Karpas-422 (cell line): Measurements from ENCODE around the gene SLC25A26. TPM values are rescaled to one million over a fixed set of nuclear protein-coding genes. Genes with fewer than 3 reads are reported as not detected.

Experiments
- DNase-seq: peaks from one replicate; pipeline ENCODE4 v3.0.0-alpha.2; 2015
- H2AFZ ChIP-seq: fragments of 200-600 bp; sonication (generic); 2 replicates; pipeline ENCODE4 v1.6.1; 2014; ENCODE audit warnings: antibody characterized with exemption, low read length, mixed read lengths
- H3K27ac ChIP-seq: fragments of 200-600 bp; sonication (generic); 2 replicates; pipeline ENCODE4 v1.5.1; 2014; ENCODE audit warnings: mild to moderate bottlenecking, low read length, moderate library complexity
- H3K27me3 ChIP-seq: fragments of 200-600 bp; sonication (generic); 2 replicates; pipeline ENCODE4 v1.6.1; 2014; ENCODE audit warnings: low read length, mixed read lengths
- H3K36me3 ChIP-seq: fragments of 200-600 bp; sonication (generic); 2 replicates; pipeline ENCODE4 v1.6.1; 2014; ENCODE audit warnings: low read length, mixed read lengths; ENCODE audit not compliant: insufficient read depth
- H3K4me1 ChIP-seq: fragments of 200-600 bp; sonication (generic); 2 replicates; pipeline ENCODE4 v1.6.1; 2014; ENCODE audit warnings: mild to moderate bottlenecking, low read length, mixed read lengths
- H3K4me2 ChIP-seq: fragments of 200-600 bp; sonication (generic); 2 replicates; pipeline ENCODE4 v1.6.1; 2014; ENCODE audit warnings: low read length, low read depth, mild to moderate bottlenecking; ENCODE audit not compliant: poor library complexity, severe bottlenecking
- H3K4me3 ChIP-seq: fragments of 200-600 bp; sonication (generic); 2 replicates; pipeline ENCODE4 v1.5.1; 2014; ENCODE audit warnings: mild to moderate bottlenecking, antibody characterized with exemption, low read length, mixed read lengths
- H3K79me2 ChIP-seq: fragments of 200-600 bp; sonication (generic); 2 replicates; pipeline ENCODE4 v1.6.1; 2014; ENCODE audit warnings: mild to moderate bottlenecking, low read length, mixed read lengths
- H3K9ac ChIP-seq: fragments of 200-600 bp; sonication (generic); 2 replicates; pipeline ENCODE4 v1.6.0; 2014; ENCODE audit warnings: low read length
- H3K9me2 ChIP-seq: fragments of 200-600 bp; sonication (generic), shearing (Covaris generic); replicated peaks from 2 replicates; pipeline ENCODE4 v1.6.0; 2014; ENCODE audit warnings: mild to moderate bottlenecking, low read length, moderate library complexity; ENCODE audit not compliant: insufficient read depth
- H3K9me3 ChIP-seq: fragments of 300-700, 200-600 bp; sonication (generic); 2 replicates; pipeline ENCODE4 v1.6.1; 2014; ENCODE audit warnings: low read length, mixed read lengths
- H4K20me1 ChIP-seq: fragments of 200-600 bp; sonication (generic); 2 replicates; pipeline ENCODE4 v1.6.1; 2014; ENCODE audit warnings: mild to moderate bottlenecking, antibody characterized with exemption, low read length, low read depth; ENCODE audit not compliant: insufficient read depth
- total RNA-seq: library from RNA; depleted of rRNA; stranded (reverse); fragments of >200 nt; shearing (Covaris generic); gene quantifications from 2 replicates; pipeline ENCODE4 v1.2.3, GENCODE V29; 2014; ENCODE audit warnings: low replicate concordance

SLC25A26 gene
- total RNA-seq, 1 experiment from 2014 or later: 23.2 TPM

DNA sequence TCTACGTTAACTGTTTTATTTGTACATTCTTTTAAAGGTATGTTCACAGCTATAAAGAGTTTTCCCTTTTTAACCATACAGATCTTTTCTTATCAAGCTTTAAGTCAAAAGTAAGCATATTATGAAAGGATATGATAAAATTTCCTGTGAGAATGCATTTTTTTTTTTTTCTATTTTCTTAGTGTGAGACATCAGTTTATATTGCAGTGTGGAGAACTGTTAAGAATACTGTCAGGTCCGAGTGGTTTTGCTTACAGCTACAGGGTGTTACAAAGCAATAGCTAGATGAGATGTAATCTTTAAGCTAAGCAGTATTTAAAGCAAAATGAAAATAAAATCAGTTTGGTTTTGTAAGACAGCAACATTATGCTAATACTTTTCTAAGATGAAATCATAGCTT lies 133.2 kb downstream of the SLC25A26 start:
- Histone ChIP-seq H3K9ac (no peak overlapping the region), H3K27ac (no peak overlapping the region)
- no peak for DNase-seq

GRCh38 chr3:66355394-66355793 lies 134.6 kb downstream of the SLC25A26 start:
- H3K9me3 ChIP-seq: no peaks in the 10 kb centered on the region
- H3K9me2 ChIP-seq: no peaks in the 10 kb centered on the region
- no peaks in the 10 kb centered on the region for H3K4me1 ChIP-seq
- H3K4me3 ChIP-seq: no peak overlapping the region
- no peaks in the 10 kb centered on the region for H3K79me2 ChIP-seq
- no peak overlapping the region for H2AFZ ChIP-seq
- no peak for DNase-seq
- H3K27me3 ChIP-seq: no peaks in the 10 kb centered on the region
- no peaks in the 10 kb centered on the region for H4K20me1 ChIP-seq
- H3K36me3 ChIP-seq: no peaks in the 10 kb centered on the region
- no peak overlapping the region for H3K9ac ChIP-seq
- no peak overlapping the region for H3K27ac ChIP-seq
- H3K4me2 ChIP-seq: no peak overlapping the region

More for the DNA sequence above, 133.2 kb downstream of the SLC25A26 start:
- Histone ChIP-seq H3K79me2 (no peaks in the 10 kb centered on the region), H3K4me3 (no peak overlapping the region), H3K27me3 (no peaks in the 10 kb centered on the region), H3K4me2 (no peak overlapping the region), H3K36me3 (no peaks in the 10 kb centered on the region), H2AFZ (no peak overlapping the region), H3K9me2 (no peaks in the 10 kb centered on the region), H4K20me1 (no peaks in the 10 kb centered on the region), H3K9me3 (no peaks in the 10 kb centered on the region), H3K4me1 (no peaks in the 10 kb centered on the region)

DNA sequence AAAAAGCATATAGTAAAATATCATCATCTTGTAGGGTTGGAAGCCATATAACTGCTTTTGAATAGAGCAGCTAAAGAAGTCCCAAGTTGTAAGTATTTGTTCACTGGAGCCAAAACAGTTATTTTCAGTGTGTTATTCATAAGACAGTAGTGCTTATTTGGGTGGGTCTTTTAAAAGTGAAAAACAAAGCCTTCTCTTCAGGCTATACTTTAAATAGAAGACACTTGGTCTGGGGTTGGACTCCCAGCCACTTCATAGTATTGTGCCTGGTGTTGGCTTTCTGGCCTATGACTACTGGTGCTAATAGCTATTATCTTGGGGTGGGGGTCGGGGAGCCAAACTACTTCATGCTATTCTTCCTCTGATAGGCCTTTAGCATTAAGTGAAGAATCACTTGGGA lies 135.2 kb downstream of the SLC25A26 start:
- no peaks in the 10 kb centered on the region for H3K36me3 ChIP-seq
- H3K27ac ChIP-seq: no peak overlapping the region
- H3K9me2 ChIP-seq: no peaks in the 10 kb centered on the region
- no peak for DNase-seq
- no peak overlapping the region for H3K9ac ChIP-seq
- H3K4me2 ChIP-seq: no peak overlapping the region
- no peaks in the 10 kb centered on the region for H3K9me3 ChIP-seq
- no peaks in the 10 kb centered on the region for H3K79me2 ChIP-seq
- H3K27me3 ChIP-seq: no peaks in the 10 kb centered on the region
- no peak overlapping the region for H3K4me3 ChIP-seq
- H3K4me1 ChIP-seq: no peaks in the 10 kb centered on the region
- H2AFZ ChIP-seq: no peak overlapping the region
- no peaks in the 10 kb centered on the region for H4K20me1 ChIP-seq

DNA sequence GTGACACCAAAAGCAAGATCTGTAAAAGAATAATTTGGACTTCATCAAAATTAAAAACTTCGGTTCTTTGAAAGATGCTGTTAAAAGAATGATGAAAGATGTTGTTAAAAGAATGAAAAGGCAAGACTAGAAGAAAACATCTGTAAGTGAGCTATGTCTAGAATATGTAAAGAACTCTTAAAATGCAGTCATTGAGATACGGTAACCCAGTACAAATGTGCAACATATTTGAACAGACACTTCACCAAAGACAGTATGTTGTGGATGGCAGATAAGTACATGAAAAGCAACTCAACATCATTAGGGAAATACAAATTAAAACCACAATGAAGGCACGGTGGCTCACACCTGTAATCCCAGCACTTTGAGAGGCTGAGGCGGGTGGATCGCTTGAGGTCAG lies 140.6 kb downstream of the SLC25A26 start:
- no peak for DNase-seq
- Histone ChIP-seq H3K9me3 (no peaks in the 10 kb centered on the region), H3K9me2 (no peaks in the 10 kb centered on the region), H2AFZ (no peak overlapping the region), H3K4me3 (no peak overlapping the region), H3K9ac (no peak overlapping the region), H3K36me3 (no peaks in the 10 kb centered on the region), H3K4me2 (no peak overlapping the region), H3K79me2 (no peaks in the 10 kb centered on the region), H3K4me1 (peaks cover 8% of the 10 kb centered on the region), H3K27me3 (no peaks in the 10 kb centered on the region), H4K20me1 (no peaks in the 10 kb centered on the region), H3K27ac (no peak overlapping the region)

DNA sequence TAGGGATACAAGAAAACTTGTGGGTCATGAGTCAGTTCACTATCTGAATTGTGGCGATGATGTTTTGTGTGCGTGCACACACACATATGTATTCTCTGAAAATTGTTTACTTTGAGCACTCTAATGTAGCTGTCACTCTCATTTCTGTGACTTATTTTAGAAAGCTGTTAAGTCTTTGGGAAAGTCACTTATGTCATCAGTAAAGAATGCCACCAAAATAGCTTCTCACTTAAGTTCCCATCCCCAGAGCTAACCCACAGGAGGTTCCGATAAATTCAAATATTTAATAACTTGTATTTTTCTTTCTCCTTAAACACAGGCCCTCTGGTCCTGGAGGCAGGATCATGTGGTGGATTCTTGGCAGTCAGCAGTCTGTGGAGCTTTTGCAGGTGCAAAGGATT lies 141.7 kb downstream of the SLC25A26 start:
- Histone ChIP-seq H3K79me2 (no peaks in the 10 kb centered on the region), H2AFZ (no peak overlapping the region), H3K27ac (no peak overlapping the region), H3K4me2 (no peak overlapping the region), H3K9me2 (no peaks in the 10 kb centered on the region), H3K9me3 (no peaks in the 10 kb centered on the region), H3K4me3 (no peak overlapping the region), H3K4me1 (peaks cover 19% of the 10 kb centered on the region), H3K9ac (no peak overlapping the region), H3K27me3 (no peaks in the 10 kb centered on the region), H3K36me3 (no peaks in the 10 kb centered on the region), H4K20me1 (no peaks in the 10 kb centered on the region)
- DNase-seq: no peak

GRCh38 chr3:66363148-66363547 lies 142.3 kb downstream of the SLC25A26 start:
- no peak overlapping the region for H3K4me3 ChIP-seq
- H3K9me3 ChIP-seq: no peaks in the 10 kb centered on the region
- no peaks in the 10 kb centered on the region for H3K9me2 ChIP-seq
- H3K4me2 ChIP-seq: no peak overlapping the region
- H3K27ac ChIP-seq: no peak overlapping the region
- no peaks in the 10 kb centered on the region for H3K79me2 ChIP-seq
- DNase-seq: no peak
- H2AFZ ChIP-seq: no peak overlapping the region
- H3K36me3 ChIP-seq: no peaks in the 10 kb centered on the region
- no peaks in the 10 kb centered on the region for H3K27me3 ChIP-seq
- H3K9ac ChIP-seq: no peak overlapping the region
- peaks cover 25% of the 10 kb centered on the region for H3K4me1 ChIP-seq
- no peaks in the 10 kb centered on the region for H4K20me1 ChIP-seq

DNA sequence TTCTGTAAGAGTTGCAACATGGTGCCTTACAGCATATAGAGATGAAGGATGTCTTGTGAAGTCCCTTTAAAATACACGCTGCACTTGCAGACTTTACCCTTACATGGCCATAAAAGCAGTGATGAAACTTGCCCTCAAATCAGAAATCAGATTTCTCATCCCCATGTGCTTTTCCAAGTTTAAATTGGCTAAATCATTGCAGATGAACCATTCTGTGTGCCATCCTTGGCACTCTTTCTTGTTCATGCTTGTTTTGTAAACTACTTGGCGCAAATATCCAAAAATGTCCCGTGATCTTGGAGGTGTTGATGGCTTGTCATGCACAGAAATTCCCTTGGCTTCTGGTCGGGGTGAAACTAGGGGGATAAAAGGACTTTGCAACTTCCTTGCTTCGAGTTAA lies 144.3 kb downstream of the SLC25A26 start:
- Histone ChIP-seq H3K4me1 (peaks cover 25% of the 10 kb centered on the region), H3K27me3 (no peaks in the 10 kb centered on the region), H3K27ac (no peak overlapping the region), H3K9me2 (no peaks in the 10 kb centered on the region), H3K9ac (no peak overlapping the region), H3K36me3 (no peaks in the 10 kb centered on the region), H4K20me1 (no peaks in the 10 kb centered on the region), H3K9me3 (no peaks in the 10 kb centered on the region), H3K79me2 (no peaks in the 10 kb centered on the region), H2AFZ (no peak overlapping the region), H3K4me2 (no peak overlapping the region), H3K4me3 (no peak overlapping the region)
- DNase-seq: no peak

- Histone ChIP-seq H3K36me3 (no peaks in the 10 kb centered on the region), H3K27ac (no peak overlapping the region), H3K9me2 (no peaks in the 10 kb centered on the region), H3K9me3 (no peaks in the 10 kb centered on the region), H4K20me1 (no peaks in the 10 kb centered on the region), H3K79me2 (no peaks in the 10 kb centered on the region), H3K4me2 (no peak overlapping the region), H3K9ac (no peak overlapping the region), H3K27me3 (no peaks in the 10 kb centered on the region), H3K4me1 (peaks cover 25% of the 10 kb centered on the region), H2AFZ (no peak overlapping the region), H3K4me3 (no peak overlapping the region)
- no peak for DNase-seq
These were observed 145.9 kb downstream of the SLC25A26 start for GRCh38 chr3:66366747-66367146.

DNA sequence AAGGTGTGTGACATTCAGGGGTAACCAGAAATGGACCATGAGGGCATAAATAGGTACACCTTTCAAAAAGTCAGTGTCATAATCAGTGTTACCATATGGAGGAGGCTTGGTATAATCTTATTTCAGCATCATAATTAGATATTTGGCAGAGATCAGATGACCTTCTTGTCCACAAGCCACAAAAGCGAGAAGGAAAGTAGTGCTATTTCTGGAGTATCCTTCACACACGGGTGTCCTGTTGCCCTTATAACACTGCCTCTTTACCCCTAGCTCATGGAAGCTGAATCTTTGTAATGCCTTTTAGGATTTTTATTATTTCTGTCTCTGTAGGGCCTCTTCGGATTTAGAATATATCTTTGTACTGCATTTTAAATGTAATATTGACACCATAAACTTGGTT lies 147.2 kb downstream of the SLC25A26 start:
- Histone ChIP-seq H3K9me2 (no peaks in the 10 kb centered on the region), H3K27ac (no peak overlapping the region), H4K20me1 (no peaks in the 10 kb centered on the region), H2AFZ (no peak overlapping the region), H3K27me3 (no peaks in the 10 kb centered on the region), H3K4me3 (no peak overlapping the region), H3K9ac (no peak overlapping the region), H3K4me2 (no peak overlapping the region), H3K36me3 (no peaks in the 10 kb centered on the region), H3K4me1 (peaks cover 25% of the 10 kb centered on the region), H3K79me2 (no peaks in the 10 kb centered on the region), H3K9me3 (no peaks in the 10 kb centered on the region)
- DNase-seq: no peak
